Natural killer cell treated with Interleukin-12 subunit alpha and Interleukin-12 subunit beta and Interleukin-15 and Interleukin-18, amount 100 ng/mL, for 72 hours (primary cell): ENCODE measurements around the gene CRB1. TPM values are rescaled to one million over a fixed set of nuclear protein-coding genes. Genes with fewer than 3 reads are reported as not detected.

Experiments
- ATAC-seq, 2 donors: fragments of 150-1000 bp; cut with Tn5 transposase in 1 of 2; sonication (Bioruptor Pico), chemical (Tn5 transposase) in 1 of 2; 2 replicates each; pipeline ENCODE4 v1.10.0; 2021
- DNase-seq: peaks from one replicate; pipeline ENCODE4 v3.0.0; 2022; ENCODE audit warnings: low spot score
- H3K27ac Mint-ChIP-seq, 2 donors: 1 replicate in 1 of 2; 2 replicates in 1 of 2; pipeline ENCODE4 v1.8.0; 2022; ENCODE audit warnings: mixed read lengths in 2 of 2, mild to moderate bottlenecking in 1 of 2, moderate library complexity in 1 of 2
- H3K27me3 Mint-ChIP-seq, 2 donors: 1 replicate in 1 of 2; 2 replicates in 1 of 2; pipeline ENCODE4 v1.8.0; 2022; ENCODE audit warnings: mixed read lengths in 2 of 2
- H3K36me3 Mint-ChIP-seq: one replicate; pipeline ENCODE4 v1.8.0; 2022; ENCODE audit warnings: mixed read lengths
- H3K4me1 Mint-ChIP-seq, 2 donors: 1 replicate in 1 of 2; 2 replicates in 1 of 2; pipeline ENCODE4 v1.8.0; 2022; ENCODE audit warnings: low read depth in 2 of 2, mixed read lengths in 2 of 2, mild to moderate bottlenecking in 1 of 2
- H3K4me3 Mint-ChIP-seq: one replicate; pipeline ENCODE4 v1.8.0; 2022; ENCODE audit warnings: mixed read lengths
- H3K9me3 Mint-ChIP-seq: 2 replicates; pipeline ENCODE4 v1.8.0; 2022; ENCODE audit warnings: mixed read lengths
- total RNA-seq, 2 donors: library from RNA; stranded (reverse); gene quantifications; one replicate each; pipeline ENCODE4 v1.2.3, GENCODE V29; 2022

The CRB1 gene
- total RNA-seq, 2 donors from 2014 or later: 0.59 TPM; not detected in 1

- Mint-ChIP-seq H3K36me3 (no peaks in the 10 kb centered on the region), H3K4me3 (no peak overlapping the region), H3K9me3 (no peaks in the 10 kb centered on the region), H3K27me3 (peaks cover 11 to 37% of the 10 kb centered on the region in 2 donors), H3K4me1 (no peaks in the 10 kb centered on the region), H3K27ac (no peak overlapping the region)
- ATAC-seq: no peak
- no peak for DNase-seq
Measured at GRCh38 chr1:197269053-197269452, 1.0 kb downstream of the CRB1 start.

GRCh38 chr1:197272791-197273190 is 4.7 kb downstream of the CRB1 start:
- Mint-ChIP-seq H3K36me3 (no peaks in the 10 kb centered on the region), H3K27ac (no peak overlapping the region), H3K27me3 (peaks cover 11 to 39% of the 10 kb centered on the region in 2 donors), H3K4me1 (no peaks in the 10 kb centered on the region), H3K4me3 (no peak overlapping the region), H3K9me3 (no peaks in the 10 kb centered on the region)
- ATAC-seq (no peak), DNase-seq (no peak)

GRCh38 chr1:197277166-197277565 is 9.1 kb downstream of the CRB1 start:
- Mint-ChIP-seq H3K9me3 (no peaks in the 10 kb centered on the region), H3K27me3 (peaks cover 18 to 37% of the 10 kb centered on the region in 2 donors), H3K4me1 (no peaks in the 10 kb centered on the region), H3K27ac (no peak overlapping the region), H3K36me3 (no peaks in the 10 kb centered on the region), H3K4me3 (no peak overlapping the region)
- DNase-seq: no peak
- ATAC-seq: no peak

- Mint-ChIP-seq H3K27me3 (peaks cover 11 to 32% of the 10 kb centered on the region in 2 donors), H3K4me1 (no peaks in the 10 kb centered on the region), H3K9me3 (no peaks in the 10 kb centered on the region), H3K4me3 (no peak overlapping the region), H3K36me3 (no peaks in the 10 kb centered on the region), H3K27ac (no peak overlapping the region)
- DNase-seq: no peak
- no peak for ATAC-seq
Measured at GRCh38 chr1:197284325-197284724, 16.3 kb downstream of the CRB1 start.

GRCh38 chr1:197284966-197285365 is 16.9 kb downstream of the CRB1 start:
- ATAC-seq (no peak), DNase-seq (no peak)
- Mint-ChIP-seq H3K9me3 (no peaks in the 10 kb centered on the region), H3K27ac (no peak overlapping the region), H3K36me3 (no peaks in the 10 kb centered on the region), H3K4me1 (no peaks in the 10 kb centered on the region), H3K4me3 (no peak overlapping the region), H3K27me3 (peaks cover 11 to 38% of the 10 kb centered on the region in 2 donors)

- Mint-ChIP-seq H3K4me3 (no peak overlapping the region), H3K27me3 (peaks cover 9 to 42% of the 10 kb centered on the region in 2 donors), H3K9me3 (no peaks in the 10 kb centered on the region), H3K27ac (no peak overlapping the region), H3K36me3 (no peaks in the 10 kb centered on the region), H3K4me1 (no peaks in the 10 kb centered on the region)
- no peak for ATAC-seq
- DNase-seq: no peak
Measured at GRCh38 chr1:197285526-197286205, 17.6 kb downstream of the CRB1 start.

GRCh38 chr1:197286634-197287033 is 18.6 kb downstream of the CRB1 start:
- ATAC-seq (no peak), DNase-seq (no peak)
- Mint-ChIP-seq H3K36me3 (peaks cover 1% of the 10 kb centered on the region), H3K9me3 (no peaks in the 10 kb centered on the region), H3K27me3 (peaks cover 4 to 34% of the 10 kb centered on the region in 2 donors), H3K27ac (no peak overlapping the region), H3K4me1 (no peaks in the 10 kb centered on the region), H3K4me3 (no peak overlapping the region)

- H3K9me3 Mint-ChIP-seq: peaks cover 2% of the 10 kb centered on the region
- peaks cover 7 to 41% of the 10 kb centered on the region in 2 donors for H3K27me3 Mint-ChIP-seq
- ATAC-seq (no peak), DNase-seq (no peak)
- H3K4me3 Mint-ChIP-seq: no peak overlapping the region
- H3K36me3 Mint-ChIP-seq: peaks cover 6% of the 10 kb centered on the region
- no peaks in the 10 kb centered on the region for H3K4me1 Mint-ChIP-seq
- no peak overlapping the region for H3K27ac Mint-ChIP-seq
Measured at GRCh38 chr1:197287863-197288262, 19.8 kb downstream of the CRB1 start.

- H3K9me3 Mint-ChIP-seq: no peaks in the 10 kb centered on the region
- ATAC-seq (no peak), DNase-seq (no peak)
- H3K4me1 Mint-ChIP-seq: no peaks in the 10 kb centered on the region
- H3K27me3 Mint-ChIP-seq: peaks cover 10 to 22% of the 10 kb centered on the region in 2 donors
- no peak overlapping the region for H3K27ac Mint-ChIP-seq
- no peaks in the 10 kb centered on the region for H3K36me3 Mint-ChIP-seq
- no peak overlapping the region for H3K4me3 Mint-ChIP-seq
Measured at GRCh38 chr1:197302775-197303174, 34.7 kb downstream of the CRB1 start.

GRCh38 chr1:197303463-197303862 is 35.4 kb downstream of the CRB1 start:
- H3K27ac Mint-ChIP-seq: no peak overlapping the region
- ATAC-seq: no peak
- no peaks in the 10 kb centered on the region for H3K9me3 Mint-ChIP-seq
- H3K36me3 Mint-ChIP-seq: no peaks in the 10 kb centered on the region
- H3K4me3 Mint-ChIP-seq: no peak overlapping the region
- DNase-seq: no peak
- H3K4me1 Mint-ChIP-seq: no peaks in the 10 kb centered on the region
- H3K27me3 Mint-ChIP-seq: peaks cover 6 to 15% of the 10 kb centered on the region in 2 donors

GRCh38 chr1:197304638-197305200 is 36.7 kb downstream of the CRB1 start:
- Mint-ChIP-seq H3K27me3 (peaks cover 6 to 15% of the 10 kb centered on the region in 2 donors), H3K36me3 (no peaks in the 10 kb centered on the region), H3K27ac (no peak overlapping the region), H3K9me3 (no peaks in the 10 kb centered on the region), H3K4me1 (no peaks in the 10 kb centered on the region), H3K4me3 (no peak overlapping the region)
- no peak for DNase-seq
- ATAC-seq: no peak

- Mint-ChIP-seq H3K36me3 (no peaks in the 10 kb centered on the region), H3K4me1 (no peaks in the 10 kb centered on the region), H3K27me3 (peaks cover 3 to 15% of the 10 kb centered on the region in 2 donors), H3K4me3 (no peak overlapping the region), H3K27ac (no peak overlapping the region), H3K9me3 (no peaks in the 10 kb centered on the region)
- DNase-seq (no peak), ATAC-seq (no peak)
Measured at GRCh38 chr1:197305925-197306324, 37.9 kb downstream of the CRB1 start.

GRCh38 chr1:197306381-197307062 is 38.5 kb downstream of the CRB1 start:
- peaks cover 3 to 12% of the 10 kb centered on the region in 2 donors for H3K27me3 Mint-ChIP-seq
- no peaks in the 10 kb centered on the region for H3K36me3 Mint-ChIP-seq
- ATAC-seq (no peak), DNase-seq (no peak)
- no peaks in the 10 kb centered on the region for H3K9me3 Mint-ChIP-seq
- H3K4me1 Mint-ChIP-seq: no peaks in the 10 kb centered on the region
- H3K27ac Mint-ChIP-seq: no peak overlapping the region
- H3K4me3 Mint-ChIP-seq: no peak overlapping the region

- H3K4me3 Mint-ChIP-seq: no peak overlapping the region
- H3K27ac Mint-ChIP-seq: no peak overlapping the region
- ATAC-seq: no peak
- DNase-seq: no peak
- no peaks in the 10 kb centered on the region for H3K36me3 Mint-ChIP-seq
- H3K4me1 Mint-ChIP-seq: no peaks in the 10 kb centered on the region
- peaks cover 3 to 9% of the 10 kb centered on the region in 2 donors for H3K27me3 Mint-ChIP-seq
- H3K9me3 Mint-ChIP-seq: no peaks in the 10 kb centered on the region
Measured at GRCh38 chr1:197307136-197307535, 39.1 kb downstream of the CRB1 start.
